ENCODE measurements around the gene TMEM9.
"Not testable (repeated sequence)": the region's sequence is repeated elsewhere in the genome, so short reads cannot be mapped to it uniquely, and the experiment has no call there.

The TMEM9 gene

DNA sequence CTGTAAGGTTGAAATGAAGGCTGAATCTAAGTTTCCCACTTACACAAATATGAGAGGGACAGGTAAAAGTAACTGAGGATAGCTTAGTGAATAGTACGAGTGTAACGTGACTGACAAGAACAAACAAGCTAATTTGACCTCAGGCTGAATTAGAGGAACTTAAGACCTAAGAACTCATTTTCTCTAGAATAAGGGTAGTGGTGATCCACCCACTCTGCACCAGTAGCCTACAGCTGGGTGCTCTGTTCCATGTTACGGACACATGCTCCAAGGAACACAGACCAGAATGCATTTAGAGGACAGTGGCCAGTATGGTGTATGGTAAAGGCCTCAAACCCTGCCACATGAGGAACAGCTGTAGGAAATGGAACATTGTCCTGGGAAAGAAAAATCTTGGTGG, 14.9 kb upstream of the TMEM9 start:
- TF ChIP-seq, protein P1, sequence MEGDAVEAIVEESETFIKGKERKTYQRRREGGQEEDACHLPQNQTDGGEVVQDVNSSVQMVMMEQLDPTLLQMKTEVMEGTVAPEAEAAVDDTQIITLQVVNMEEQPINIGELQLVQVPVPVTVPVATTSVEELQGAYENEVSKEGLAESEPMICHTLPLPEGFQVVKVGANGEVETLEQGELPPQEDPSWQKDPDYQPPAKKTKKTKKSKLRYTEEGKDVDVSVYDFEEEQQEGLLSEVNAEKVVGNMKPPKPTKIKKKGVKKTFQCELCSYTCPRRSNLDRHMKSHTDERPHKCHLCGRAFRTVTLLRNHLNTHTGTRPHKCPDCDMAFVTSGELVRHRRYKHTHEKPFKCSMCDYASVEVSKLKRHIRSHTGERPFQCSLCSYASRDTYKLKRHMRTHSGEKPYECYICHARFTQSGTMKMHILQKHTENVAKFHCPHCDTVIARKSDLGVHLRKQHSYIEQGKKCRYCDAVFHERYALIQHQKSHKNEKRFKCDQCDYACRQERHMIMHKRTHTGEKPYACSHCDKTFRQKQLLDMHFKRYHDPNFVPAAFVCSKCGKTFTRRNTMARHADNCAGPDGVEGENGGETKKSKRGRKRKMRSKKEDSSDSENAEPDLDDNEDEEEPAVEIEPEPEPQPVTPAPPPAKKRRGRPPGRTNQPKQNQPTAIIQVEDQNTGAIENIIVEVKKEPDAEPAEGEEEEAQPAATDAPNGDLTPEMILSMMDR (IDR thresholded peaks at IDR 0.05; ENCODE audit: insufficient read depth, low read length, poor library complexity, severe bottlenecking), result no peak
- Histone ChIP-seq H3K4me3 (replicated peaks; ENCODE audit: low read depth, low read length) (no peak overlapping the region), H3K27me3 (replicated peaks; ENCODE audit: control insufficient read depth, insufficient read depth, low read length) (no peaks in the 10 kb centered on the region; the same call in 1 of the 2 replicates), H3K36me3 (ENCODE audit: control insufficient read depth, insufficient read depth, low read length) (no peaks in the 10 kb centered on the region)
- DNase-seq (ENCODE audit: extremely low read depth, insufficient read length), result no peak

DNA sequence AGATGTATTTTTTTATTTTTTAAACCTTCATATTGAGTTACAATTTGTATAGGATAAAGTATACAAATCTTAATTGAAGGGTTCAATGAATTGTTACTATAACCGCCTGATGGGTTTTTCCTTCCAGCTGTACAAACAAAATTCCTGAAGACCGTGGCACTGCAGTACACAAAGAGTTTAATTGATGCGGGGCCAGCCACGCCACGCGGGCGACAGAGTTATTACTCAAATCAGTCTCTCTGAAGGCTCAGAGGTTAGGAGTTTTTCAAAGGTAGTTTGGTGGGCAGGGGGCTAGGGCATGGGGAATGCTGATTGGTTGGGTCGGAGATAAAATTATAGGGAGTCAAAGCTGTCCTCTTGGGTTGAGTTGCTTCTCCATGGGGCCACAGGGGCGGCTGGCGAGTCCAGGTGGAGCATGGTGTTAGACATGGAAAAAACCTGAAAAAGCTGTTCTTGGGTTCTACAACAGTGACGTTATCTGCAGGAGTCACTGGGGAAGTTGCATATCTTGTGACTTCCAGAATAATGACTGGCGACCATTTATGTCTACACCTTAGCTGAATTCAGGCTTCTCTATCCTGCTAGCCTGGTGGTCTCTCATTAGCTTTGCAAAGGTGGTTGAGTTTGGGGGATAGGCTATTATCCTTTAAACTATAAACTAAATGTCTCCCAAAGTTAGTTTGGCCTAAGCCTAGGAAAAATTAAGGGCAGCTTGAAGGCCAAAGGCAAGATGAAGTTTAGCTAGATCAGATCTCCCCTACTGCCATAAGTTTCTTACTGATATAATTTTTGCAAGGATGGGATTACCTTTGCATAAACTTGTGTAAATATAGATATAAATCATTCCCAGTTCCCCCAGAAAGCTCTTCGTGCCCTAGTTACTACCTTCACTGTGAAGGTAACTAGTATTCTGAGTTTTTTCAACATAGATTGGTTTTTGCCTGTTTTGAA, 13.0 kb upstream of the TMEM9 start:
- Histone ChIP-seq H3K36me3 (ENCODE audit: control insufficient read depth, insufficient read depth, low read length) (no peaks in the 10 kb centered on the region), H3K4me3 (replicated peaks; ENCODE audit: low read depth, low read length) (no peak overlapping the region), H3K27me3 (replicated peaks; ENCODE audit: control insufficient read depth, insufficient read depth, low read length) (no peaks in the 10 kb centered on the region; the same call in 1 of the 2 replicates)
- TF ChIP-seq, protein P1 (IDR thresholded peaks at IDR 0.05; ENCODE audit: insufficient read depth, low read length, poor library complexity, severe bottlenecking), result no peak
- no peak for DNase-seq (ENCODE audit: extremely low read depth, insufficient read length)

DNA sequence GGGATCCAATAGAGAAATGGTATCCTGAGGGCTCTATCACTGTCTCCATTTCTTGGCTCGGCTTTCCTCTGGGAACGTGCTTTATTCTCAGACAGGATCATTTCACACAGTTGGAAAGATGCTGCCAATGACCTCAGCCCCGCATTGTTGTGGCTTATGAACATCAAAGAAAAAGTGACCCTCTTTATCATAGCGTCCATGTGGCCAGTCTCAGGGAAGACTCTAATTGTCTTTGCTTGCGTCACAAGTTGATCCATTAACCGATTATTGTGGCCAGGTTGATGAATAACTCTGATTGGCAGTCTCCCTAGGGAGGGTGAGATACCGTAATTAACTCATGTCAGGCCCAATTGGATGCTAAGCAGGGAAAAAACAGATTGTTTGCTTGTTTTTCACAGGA, 10.4 kb upstream of the TMEM9 start:
- TF ChIP-seq, protein P1 (IDR thresholded peaks at IDR 0.05; ENCODE audit: insufficient read depth, low read length, poor library complexity, severe bottlenecking), result no peak
- H3K4me3 ChIP-seq (replicated peaks; ENCODE audit: low read depth, low read length), result no peak overlapping the region
- H3K36me3 ChIP-seq (ENCODE audit: control insufficient read depth, insufficient read depth, low read length), result no peaks in the 10 kb centered on the region
- DNase-seq (ENCODE audit: extremely low read depth, insufficient read length), result no peak
- no peaks in the 10 kb centered on the region; the same call in 1 of the 2 replicates for H3K27me3 ChIP-seq (replicated peaks; ENCODE audit: control insufficient read depth, insufficient read depth, low read length)

DNA sequence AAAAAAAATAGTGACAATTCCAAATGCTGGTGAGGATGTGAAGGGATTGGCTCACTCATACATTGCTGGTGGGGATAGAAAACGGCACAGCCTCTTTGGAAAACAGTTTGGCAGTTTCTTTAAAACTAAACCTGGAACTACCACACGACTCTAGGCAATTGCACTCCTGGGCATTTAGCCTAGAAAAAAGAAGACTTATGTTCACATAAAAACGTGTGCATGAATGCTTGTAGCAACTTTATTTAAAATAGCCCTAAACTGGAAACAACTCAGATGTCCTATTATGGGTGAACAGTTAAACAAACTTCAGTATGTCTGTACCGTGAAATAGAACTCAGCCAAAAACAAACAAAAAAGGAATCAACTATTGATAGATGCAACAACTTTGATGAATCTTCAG, 9.4 kb upstream of the TMEM9 start:
- Histone ChIP-seq H3K27me3 (replicated peaks; ENCODE audit: control insufficient read depth, insufficient read depth, low read length) (no peaks in the 10 kb centered on the region; the same call in 1 of the 2 replicates), H3K36me3 (ENCODE audit: control insufficient read depth, insufficient read depth, low read length) (no peaks in the 10 kb centered on the region), H3K4me3 (replicated peaks; ENCODE audit: low read depth, low read length) (no peak overlapping the region)
- DNase-seq (ENCODE audit: extremely low read depth, insufficient read length), result no peak
- TF ChIP-seq, protein P1 (IDR thresholded peaks at IDR 0.05; ENCODE audit: insufficient read depth, low read length, poor library complexity, severe bottlenecking), result no peak

DNA sequence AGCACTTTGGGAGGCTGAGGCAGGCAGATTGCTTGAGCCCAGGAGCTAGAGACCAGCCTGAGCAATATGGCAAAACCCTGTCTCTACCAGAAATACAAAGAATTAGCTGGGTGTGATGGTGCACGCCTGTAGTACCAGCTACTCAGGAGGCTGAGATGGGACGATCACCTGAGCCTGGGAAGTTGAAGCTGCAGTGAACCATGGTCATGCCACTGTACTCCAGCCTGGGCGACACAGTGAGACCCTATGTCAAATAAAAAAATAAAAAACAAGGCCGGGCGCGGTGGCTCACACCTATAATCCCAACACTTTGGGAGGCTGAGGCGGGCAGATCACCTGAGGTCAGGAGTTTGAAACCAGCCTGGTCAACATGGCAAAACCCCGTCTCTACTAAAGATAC, 8.8 kb upstream of the TMEM9 start:
- not testable (repeated sequence) for H3K36me3 ChIP-seq (ENCODE audit: control insufficient read depth, insufficient read depth, low read length); H3K4me3 ChIP-seq (replicated peaks; ENCODE audit: low read depth, low read length); H3K27me3 ChIP-seq (replicated peaks; ENCODE audit: control insufficient read depth, insufficient read depth, low read length); DNase-seq (ENCODE audit: extremely low read depth, insufficient read length)

DNA sequence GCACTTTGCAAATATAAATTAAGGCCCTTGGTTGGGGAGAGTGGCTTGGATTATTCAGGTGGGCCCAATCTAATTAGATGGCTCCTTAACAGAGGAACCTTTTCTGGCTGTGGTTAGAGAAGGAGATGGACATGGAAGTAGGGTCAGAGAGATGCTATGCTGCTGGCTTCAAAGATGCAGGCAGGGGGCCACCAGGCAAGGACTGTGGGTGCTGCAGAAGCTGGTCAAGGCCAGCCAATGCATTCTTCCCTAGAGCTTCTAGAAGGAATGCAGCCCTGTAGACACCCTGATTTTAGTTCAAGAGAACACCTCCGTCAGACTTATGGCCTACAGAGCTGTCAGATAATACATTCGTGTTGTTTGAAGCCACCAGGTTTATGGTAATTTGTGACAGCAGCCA, 3.7 kb upstream of the TMEM9 start:
- Histone ChIP-seq H3K4me3 (replicated peaks; ENCODE audit: low read depth, low read length) (no peak overlapping the region), H3K36me3 (ENCODE audit: control insufficient read depth, insufficient read depth, low read length) (no peaks in the 10 kb centered on the region), H3K27me3 (replicated peaks; ENCODE audit: control insufficient read depth, insufficient read depth, low read length) (no peaks in the 10 kb centered on the region)
- TF ChIP-seq, protein P1 (IDR thresholded peaks at IDR 0.05; ENCODE audit: insufficient read depth, low read length, poor library complexity, severe bottlenecking), result no peak
- no peak for DNase-seq (ENCODE audit: extremely low read depth, insufficient read length)

Data from GM06990 (cell line).